IMR-90 (cell line): ENCODE data around the gene FAR2. TPM values are rescaled to one million over a fixed set of nuclear protein-coding genes. Genes with fewer than 3 reads are reported as not detected.

ENCODE experiments used
- ATAC-seq: fragments of 200-7000 bp; cut with Tn5 transposase; 2 replicates; pipeline ENCODE4 v1.9.1; 2020; ENCODE audit warnings: low read depth, mild to moderate bottlenecking, moderate library complexity
- BruUV-seq: library from RNA; stranded (reverse); fragments of 400-500 nt; replicated peaks from 2 replicates; lab custom pipeline; 2021; lab: Mats Ljungman, UMichigan
- CTCF ChIA-PET: fragments of 300-600 bp; formaldehyde crosslinking; extraction: SDS; loops from one replicate; lab custom pipeline; 2021; ENCODE audit warnings: antibody characterized with exemption; lab: Yijun Ruan, JAX
- POLR2A ChIA-PET: fragments of 300-600 bp; sonication (Branson Sonifier 250); formaldehyde crosslinking; loops from one replicate; lab custom pipeline; 2022; ENCODE audit warnings: antibody characterized with exemption; ENCODE audit not compliant: unreplicated experiment; lab: Charles Lee
- DNase-seq: peaks from one replicate; pipeline ENCODE4 v3.0.0; 2013
- H2AFZ ChIP-seq: replicated peaks from 2 replicates; pipeline ENCODE3; 2013; ENCODE audit warnings: low read length, mild to moderate bottlenecking; ENCODE audit not compliant: poor library complexity
- H2AK5ac ChIP-seq: 2 replicates; pipeline ENCODE4 v1.6.1; 2013; ENCODE audit warnings: low read depth, low read length, inconsistent platforms
- H2AK9ac ChIP-seq: replicated peaks from 2 replicates; pipeline ENCODE3; 2013; ENCODE audit warnings: mild to moderate bottlenecking, low read depth, low read length, moderate library complexity; ENCODE audit not compliant: poor library complexity
- H2BK120ac ChIP-seq: 2 replicates; pipeline ENCODE4 v1.6.1; 2013; ENCODE audit warnings: low read depth, low read length, inconsistent platforms
- H2BK15ac ChIP-seq: 3 replicates; pipeline ENCODE4 v1.6.1; 2013; ENCODE audit warnings: low read depth, low read length, inconsistent platforms
- H2BK20ac ChIP-seq: 2 replicates; pipeline ENCODE4 v1.6.1; 2013; ENCODE audit warnings: low read depth, mild to moderate bottlenecking, inconsistent platforms, low read length, moderate library complexity
- H2BK5ac ChIP-seq: 2 replicates; pipeline ENCODE4 v1.6.1; 2013; ENCODE audit warnings: mild to moderate bottlenecking, low read depth, low read length, inconsistent platforms; ENCODE audit not compliant: poor library complexity, severe bottlenecking
- H3K14ac ChIP-seq: replicated peaks from 2 replicates; pipeline ENCODE4 v1.6.1; 2013; ENCODE audit warnings: low read depth, low read length, inconsistent platforms
- H3K18ac ChIP-seq: 2 replicates; pipeline ENCODE4 v1.6.1; 2013; ENCODE audit warnings: low read depth, low read length, control low read depth
- H3K23ac ChIP-seq: 2 replicates; pipeline ENCODE4 v1.6.1; 2013; ENCODE audit warnings: low read depth, low read length, inconsistent platforms
- H3K27ac ChIP-seq: 2 replicates; pipeline ENCODE4 v1.5.1; 2013; ENCODE audit warnings: mild to moderate bottlenecking, control low read depth, low read length; ENCODE audit not compliant: insufficient read depth
- H3K27me3 ChIP-seq: 2 replicates; pipeline ENCODE4 v1.6.1; 2013; ENCODE audit warnings: low read length; ENCODE audit not compliant: control insufficient read depth, insufficient read depth
- H3K36me3 ChIP-seq: 2 replicates; pipeline ENCODE4 v1.6.1; 2013; ENCODE audit warnings: low read length, mixed read lengths; ENCODE audit not compliant: control insufficient read depth, insufficient read depth
- H3K4ac ChIP-seq: 2 replicates; pipeline ENCODE4 v1.6.1; 2013; ENCODE audit warnings: low read depth, low read length, inconsistent platforms
- H3K4me1 ChIP-seq: 2 replicates; pipeline ENCODE4 v1.6.1; 2013; ENCODE audit warnings: low read length, mixed read lengths; ENCODE audit not compliant: control insufficient read depth, insufficient read depth
- H3K4me2 ChIP-seq: 2 replicates; pipeline ENCODE4 v1.6.1; 2013; ENCODE audit warnings: low read depth, mild to moderate bottlenecking, control low read depth, low read length, moderate library complexity
- H3K4me3 ChIP-seq: 2 replicates; pipeline ENCODE4 v1.5.1; 2013; ENCODE audit warnings: low read depth, mild to moderate bottlenecking, control low read depth, low read length, moderate library complexity; ENCODE audit not compliant: insufficient read depth
- H3K56ac ChIP-seq: 2 replicates; pipeline ENCODE4 v1.6.1; 2013; ENCODE audit warnings: low read length, inconsistent platforms; ENCODE audit not compliant: insufficient read depth; ENCODE audit errors: extremely low read depth
- H3K79me1 ChIP-seq, 2 experiments: 2 replicates each; pipeline ENCODE4 v1.6.1; 2013; ENCODE audit warnings: low read length in 2 of 2, inconsistent platforms in 1 of 2, low read depth in 1 of 2
- H3K9ac ChIP-seq: 2 replicates; pipeline ENCODE4 v1.6.1; 2013; ENCODE audit warnings: low read depth, low read length, control low read depth
- H3K9me1 ChIP-seq: 2 replicates; pipeline ENCODE4 v1.6.1; 2013; ENCODE audit warnings: low read length, inconsistent platforms; ENCODE audit not compliant: insufficient read depth
- H3K9me3 ChIP-seq: 2 replicates; pipeline ENCODE4 v1.6.1; 2013; ENCODE audit warnings: low read length; ENCODE audit not compliant: control insufficient read depth, insufficient read depth
- H4K20me1 ChIP-seq: 2 replicates; pipeline ENCODE4 v1.6.1; 2013; ENCODE audit warnings: low read length, inconsistent platforms; ENCODE audit not compliant: insufficient read depth
- H4K5ac ChIP-seq: 2 replicates; pipeline ENCODE4 v1.6.1; 2013; ENCODE audit warnings: mild to moderate bottlenecking, low read depth, low read length, control low read depth
- H4K8ac ChIP-seq, 2 experiments: 2 replicates each; pipeline ENCODE4 v1.6.1; 2013; ENCODE audit warnings: low read depth in 2 of 2, low read length in 2 of 2, control low read depth in 1 of 2, inconsistent platforms in 1 of 2
- H4K91ac ChIP-seq: 2 replicates; pipeline ENCODE4 v1.6.1; 2013; ENCODE audit warnings: low read depth, low read length, inconsistent platforms; ENCODE audit not compliant: insufficient read depth
- BHLHE40 ChIP-seq: fragments of 150-350 bp; IDR thresholded peaks from 2 replicates; pipeline ENCODE4 v1.6.1; 2016; ENCODE audit warnings: mild to moderate bottlenecking, low read depth, low read length
- MAZ ChIP-seq: IDR thresholded peaks from 2 replicates; pipeline ENCODE4 v1.6.1; 2012; ENCODE audit warnings: low read depth, mild to moderate bottlenecking, low read length, improper control_type of control experiment, moderate library complexity, borderline replicate concordance
- RCOR1 ChIP-seq: IDR thresholded peaks from 2 replicates; pipeline ENCODE4 v1.6.1; 2012; ENCODE audit warnings: mild to moderate bottlenecking, low read length, improper control_type of control experiment; ENCODE audit not compliant: insufficient replicate concordance
- RFX5 ChIP-seq: IDR thresholded peaks from 2 replicates; pipeline ENCODE4 v1.8.0; 2012; ENCODE audit warnings: low read depth, mild to moderate bottlenecking, low read length, moderate library complexity
- WGBS, 2 experiments: methylation state at CpG; one replicate each; pipeline versions ENCODE4 v1.1.5 to v1.1.7; 2013; ENCODE audit warnings: missing lambda C conversion rate in 2 of 2; ENCODE audit not compliant: insufficient read length in 1 of 2; ENCODE audit errors: extremely low coverage in 2 of 2; 5-methylcytosine and 5-hydroxymethylcytosine counted together
- dilution Hi-C: fragments of 300-500 bp; cut with HindIII; formaldehyde crosslinking; loops from one replicate; pipeline ENCODE4 v1.14.3; 2018; ENCODE audit warnings: low sequenced_read_pairs; ENCODE audit not compliant: unreplicated experiment
- in situ Hi-C: fragments of 300-500 bp; cut with MboI; formaldehyde crosslinking; loops from 3 replicates; pipeline ENCODE4 v1.14.3; 2019; ENCODE audit warnings: low sequenced_read_pairs, inconsistent platforms, mixed read lengths
- intact Hi-C: fragments of 100-400 bp; cut with micrococcal nuclease; formaldehyde crosslinking; loops from 2 replicates; pipeline ENCODE4 v1.10.0; 2022
- polyA plus RNA-seq, 3 experiments: library from polyadenylated mRNA; depleted of rRNA; stranded (reverse); fragments of >200 nt; gene quantifications; 2 replicates each; pipeline ENCODE4 v1.2.3, GENCODE V29; 2012; ENCODE audit warnings: low replicate concordance in 1 of 3
- total RNA-seq: library from RNA; depleted of rRNA; stranded (reverse); fragments of >200 nt; gene quantifications from 2 replicates; pipeline ENCODE4 v1.2.3, GENCODE V29; 2012
- TF ChIP-seq, protein P1 (sequence below): fragments of 150-350 bp; IDR thresholded peaks from 2 replicates; pipeline ENCODE4 v1.6.1; 2017; ENCODE audit warnings: mild to moderate bottlenecking, antibody characterized with exemption, low read length, low read depth
- TF ChIP-seq, protein P2 (sequence below): conservative IDR thresholded peaks from 2 replicates; pipeline ENCODE4 v1.5.1; 2012; ENCODE audit warnings: mild to moderate bottlenecking, low read depth, low read length, improper control_type of control experiment

The FAR2 gene
- total and polyA plus RNA-seq, 2 of the 4 experiments (the other 2 are of a cell fraction) = 1.1 to 2.0 TPM

DNA sequence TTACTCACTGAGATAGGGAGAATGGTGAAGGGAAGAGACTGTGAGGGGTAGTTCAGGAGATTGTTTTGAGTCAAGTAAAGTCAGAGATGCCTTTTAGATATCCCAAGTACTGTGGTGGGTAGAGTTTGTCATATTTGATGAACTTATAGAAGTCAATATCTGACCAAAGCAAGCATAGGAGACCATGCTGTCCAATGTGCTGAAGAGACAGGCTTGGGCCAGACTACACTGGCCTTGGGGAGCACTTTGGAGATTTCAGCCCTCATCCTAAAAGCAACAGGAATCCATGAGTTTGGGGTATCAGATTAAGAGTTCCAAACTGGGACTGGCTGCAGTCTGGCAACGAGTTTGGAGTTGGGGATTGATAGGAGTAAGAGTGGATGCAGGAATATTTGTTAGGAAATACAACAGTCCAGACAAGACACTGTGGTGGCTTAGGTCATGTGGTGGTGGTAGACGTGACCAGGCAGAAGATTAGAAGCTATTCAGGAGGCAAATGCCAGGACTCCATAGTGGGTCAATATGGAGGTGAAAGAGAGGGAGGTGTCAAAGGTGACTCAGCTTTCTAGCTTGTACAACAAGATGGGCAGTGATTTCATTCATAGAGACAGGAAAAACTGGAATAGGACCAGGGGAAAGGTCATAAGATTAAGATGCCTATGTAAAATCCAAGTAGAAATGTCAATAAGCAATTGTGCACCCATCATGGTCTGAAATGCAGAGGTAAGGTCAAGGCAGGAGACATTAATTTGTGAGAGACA is 81.9 kb downstream of the FAR2 start:
- intact Hi-C loops (no loop called here), dilution Hi-C loops (no loop called here), in situ Hi-C loops (no loop called here)
- Histone ChIP-seq H3K9me3 (no peaks in the 10 kb centered on the region), H3K18ac (no peak overlapping the region), H3K4me3 (no peak overlapping the region), H2AFZ (no peak overlapping the region), H4K5ac (no peak overlapping the region), H3K27ac (no peak overlapping the region), H2AK5ac (no peak overlapping the region), H2BK120ac (no peak overlapping the region), H3K4ac (no peak overlapping the region), H2BK15ac (no peak overlapping the region), H2AK9ac (no peak overlapping the region), H3K4me1 (no peaks in the 10 kb centered on the region; the same call in 1 of the 2 replicates), H2BK5ac (no peak overlapping the region), H3K27me3 (no peaks in the 10 kb centered on the region), H3K79me1 (no peaks in the 10 kb centered on the region), H4K91ac (no peak overlapping the region), H3K14ac (no peak overlapping the region), H3K23ac (no peak overlapping the region), H4K8ac (no peak overlapping the region), H3K9ac (no peak overlapping the region), H3K56ac (no peak overlapping the region), H3K4me2 (no peak overlapping the region), H3K9me1 (no peaks in the 10 kb centered on the region), H4K20me1 (no peaks in the 10 kb centered on the region), H2BK20ac (no peak overlapping the region), H3K36me3 (no peaks in the 10 kb centered on the region)
- TF ChIP-seq RFX5 (no peak), RCOR1 (no peak), MAZ (no peak), BHLHE40 (no peak)
- TF ChIP-seq, protein P1, sequence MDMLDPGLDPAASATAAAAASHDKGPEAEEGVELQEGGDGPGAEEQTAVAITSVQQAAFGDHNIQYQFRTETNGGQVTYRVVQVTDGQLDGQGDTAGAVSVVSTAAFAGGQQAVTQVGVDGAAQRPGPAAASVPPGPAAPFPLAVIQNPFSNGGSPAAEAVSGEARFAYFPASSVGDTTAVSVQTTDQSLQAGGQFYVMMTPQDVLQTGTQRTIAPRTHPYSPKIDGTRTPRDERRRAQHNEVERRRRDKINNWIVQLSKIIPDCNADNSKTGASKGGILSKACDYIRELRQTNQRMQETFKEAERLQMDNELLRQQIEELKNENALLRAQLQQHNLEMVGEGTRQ = no peak
- TF ChIP-seq, protein P2, sequence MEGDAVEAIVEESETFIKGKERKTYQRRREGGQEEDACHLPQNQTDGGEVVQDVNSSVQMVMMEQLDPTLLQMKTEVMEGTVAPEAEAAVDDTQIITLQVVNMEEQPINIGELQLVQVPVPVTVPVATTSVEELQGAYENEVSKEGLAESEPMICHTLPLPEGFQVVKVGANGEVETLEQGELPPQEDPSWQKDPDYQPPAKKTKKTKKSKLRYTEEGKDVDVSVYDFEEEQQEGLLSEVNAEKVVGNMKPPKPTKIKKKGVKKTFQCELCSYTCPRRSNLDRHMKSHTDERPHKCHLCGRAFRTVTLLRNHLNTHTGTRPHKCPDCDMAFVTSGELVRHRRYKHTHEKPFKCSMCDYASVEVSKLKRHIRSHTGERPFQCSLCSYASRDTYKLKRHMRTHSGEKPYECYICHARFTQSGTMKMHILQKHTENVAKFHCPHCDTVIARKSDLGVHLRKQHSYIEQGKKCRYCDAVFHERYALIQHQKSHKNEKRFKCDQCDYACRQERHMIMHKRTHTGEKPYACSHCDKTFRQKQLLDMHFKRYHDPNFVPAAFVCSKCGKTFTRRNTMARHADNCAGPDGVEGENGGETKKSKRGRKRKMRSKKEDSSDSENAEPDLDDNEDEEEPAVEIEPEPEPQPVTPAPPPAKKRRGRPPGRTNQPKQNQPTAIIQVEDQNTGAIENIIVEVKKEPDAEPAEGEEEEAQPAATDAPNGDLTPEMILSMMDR = no peak
- POLR2A ChIA-PET = no interaction called here
- DNase-seq (no peak), ATAC-seq (no peak)
- WGBS, 2 experiments = 40% methylated on average over 1 of the region's 2 CpGs; no CpG with 5 or more reads in 1 of the 2 experiments
- CTCF ChIA-PET = no interaction called here
- no TSS peak for BruUV-seq
